Liver (tissue), 9 donors: ENCODE results near the gene MAPK6. TPM values are rescaled to one million over a fixed set of nuclear protein-coding genes. Genes with fewer than 3 reads are reported as not detected.

Source experiments
- DNase-seq: peaks from one replicate; pipeline ENCODE4 v3.0.0-alpha.2; 2017; ENCODE audit warnings: low spot score
- H3K27ac ChIP-seq, 2 donors: one replicate each; pipeline ENCODE4 v1.7.0; 2013; ENCODE audit warnings: inconsistent platforms in 2 of 2, low read length in 2 of 2, control low read depth in 1 of 2, low read depth in 1 of 2, mild to moderate bottlenecking in 1 of 2
- H3K27me3 ChIP-seq, 4 donors: one replicate each; pipeline versions ENCODE4 v1.6.1 to v1.7.0; 2013; ENCODE audit warnings: low read length in 3 of 4, inconsistent platforms in 1 of 4, mild to moderate bottlenecking in 1 of 4, moderate library complexity in 1 of 4; ENCODE audit not compliant: control insufficient read depth in 4 of 4, insufficient read depth in 4 of 4
- H3K36me3 ChIP-seq, 4 donors: one replicate each; pipeline versions ENCODE4 v1.6.1 to v1.7.0; 2013; ENCODE audit warnings: low read length in 3 of 4, mild to moderate bottlenecking in 3 of 4, low read depth in 1 of 4, moderate library complexity in 1 of 4; ENCODE audit not compliant: control insufficient read depth in 4 of 4, insufficient read depth in 3 of 4
- H3K4me1 ChIP-seq, 4 donors: one replicate each; pipeline versions ENCODE4 v1.6.1 to v1.7.0; 2013; ENCODE audit warnings: low read length in 3 of 4, mild to moderate bottlenecking in 3 of 4, moderate library complexity in 1 of 4; ENCODE audit not compliant: control insufficient read depth in 4 of 4, insufficient read depth in 4 of 4
- H3K4me3 ChIP-seq, 3 donors: one replicate each; pipeline versions ENCODE4 v1.6.1 to v1.7.0; 2013; ENCODE audit warnings: low read length in 3 of 3, control low read depth in 1 of 3, low read depth in 1 of 3, mild to moderate bottlenecking in 1 of 3
- H3K9ac ChIP-seq, 2 donors: one replicate each; pipeline ENCODE4 v1.7.0; 2013; ENCODE audit warnings: low read length in 2 of 2, mild to moderate bottlenecking in 2 of 2, moderate library complexity in 2 of 2, control low read depth in 1 of 2, low read depth in 1 of 2
- H3K9me3 ChIP-seq, 4 donors: one replicate each; pipeline versions ENCODE4 v1.6.1 to v1.7.0; 2013; ENCODE audit warnings: low read length in 3 of 4; ENCODE audit not compliant: control insufficient read depth in 4 of 4
- EGR1 ChIP-seq, 2 donors: IDR thresholded peaks; 2 replicates each; pipeline ENCODE4 v1.6.1; 2016 to 2018; ENCODE audit warnings: antibody characterized with exemption in 2 of 2, low read depth in 2 of 2
- FOXA2 ChIP-seq: IDR thresholded peaks from 2 replicates; pipeline ENCODE4 v1.6.1; 2016; ENCODE audit warnings: antibody characterized with exemption
- GABPA ChIP-seq, 2 donors: IDR thresholded peaks in 1 of 2; conservative IDR thresholded peaks in 1 of 2; 2 replicates each; pipeline ENCODE4 v1.6.1; 2016; ENCODE audit warnings: antibody characterized with exemption in 2 of 2, mild to moderate bottlenecking in 1 of 2, moderate library complexity in 1 of 2
- HNF4G ChIP-seq: IDR thresholded peaks from 2 replicates; pipeline ENCODE4 v1.6.1; 2016; ENCODE audit warnings: antibody characterized with exemption
- JUND ChIP-seq, 2 donors: IDR thresholded peaks; 2 replicates each; pipeline ENCODE4 v1.6.1; 2016; ENCODE audit warnings: antibody characterized with exemption in 2 of 2
- NR2F2 ChIP-seq: IDR thresholded peaks from 2 replicates; pipeline ENCODE4 v1.6.1; 2016; ENCODE audit warnings: antibody characterized with exemption
- RAD21 ChIP-seq, 2 donors: IDR thresholded peaks; 2 replicates each; pipeline ENCODE4 v1.6.1; 2016; ENCODE audit warnings: antibody characterized with exemption in 2 of 2, mild to moderate bottlenecking in 2 of 2
- TAF1 ChIP-seq: conservative IDR thresholded peaks from 2 replicates; pipeline ENCODE4 v1.6.1; 2016; ENCODE audit warnings: antibody characterized with exemption, mild to moderate bottlenecking
- YY1 ChIP-seq: IDR thresholded peaks from 2 replicates; pipeline ENCODE4 v1.6.1; 2016; ENCODE audit warnings: antibody characterized with exemption, mild to moderate bottlenecking
- WGBS: extraction: QIAGEN DNeasy Blood & Tissue Kit; methylation state at CpG from one replicate; pipeline ENCODE4 v1.1.7; 2013; 5-methylcytosine and 5-hydroxymethylcytosine counted together
- polyA plus RNA-seq, 2 donors: library from polyadenylated mRNA; stranded (reverse) in 1 of 2; unstranded in 1 of 2; fragments of 200-250 nt in 1 of 2; fragments of >200 nt in 1 of 2; fragmentation: Nextera tagmentation in 1 of 2; extraction: Ambion mirVana in 1 of 2; gene quantifications; one replicate each; pipeline versions ENCODE4 v1.2.1 to v1.2.3, GENCODE V29; 2013 to 2015
- total RNA-seq, 2 donors: library from RNA; depleted of rRNA; stranded (reverse); fragments of >200 nt; gene quantifications; one replicate each; pipeline ENCODE4 v1.2.3, GENCODE V29; 2014
- TF ChIP-seq, protein P1 (sequence below): IDR thresholded peaks from 2 replicates; pipeline ENCODE4 v1.6.1; 2016; ENCODE audit warnings: antibody characterized with exemption
- TF ChIP-seq, protein P2 (sequence below): IDR thresholded peaks from 2 replicates; pipeline ENCODE4 v1.6.1; 2016; ENCODE audit warnings: antibody characterized with exemption, mild to moderate bottlenecking
- TF ChIP-seq, protein P3 (sequence below): IDR thresholded peaks from 2 replicates; pipeline ENCODE4 v1.6.1; 2016; ENCODE audit warnings: antibody characterized with exemption
- donor health status: healthy.
- donor health status: healthy.
- donor health status: healthy.
- donor health status: healthy.
- donor health status: healthy.

MAPK6 gene
- total and polyA plus RNA-seq, 4 donors = 9.7 to 47.8 (median 32.1) TPM

DNA sequence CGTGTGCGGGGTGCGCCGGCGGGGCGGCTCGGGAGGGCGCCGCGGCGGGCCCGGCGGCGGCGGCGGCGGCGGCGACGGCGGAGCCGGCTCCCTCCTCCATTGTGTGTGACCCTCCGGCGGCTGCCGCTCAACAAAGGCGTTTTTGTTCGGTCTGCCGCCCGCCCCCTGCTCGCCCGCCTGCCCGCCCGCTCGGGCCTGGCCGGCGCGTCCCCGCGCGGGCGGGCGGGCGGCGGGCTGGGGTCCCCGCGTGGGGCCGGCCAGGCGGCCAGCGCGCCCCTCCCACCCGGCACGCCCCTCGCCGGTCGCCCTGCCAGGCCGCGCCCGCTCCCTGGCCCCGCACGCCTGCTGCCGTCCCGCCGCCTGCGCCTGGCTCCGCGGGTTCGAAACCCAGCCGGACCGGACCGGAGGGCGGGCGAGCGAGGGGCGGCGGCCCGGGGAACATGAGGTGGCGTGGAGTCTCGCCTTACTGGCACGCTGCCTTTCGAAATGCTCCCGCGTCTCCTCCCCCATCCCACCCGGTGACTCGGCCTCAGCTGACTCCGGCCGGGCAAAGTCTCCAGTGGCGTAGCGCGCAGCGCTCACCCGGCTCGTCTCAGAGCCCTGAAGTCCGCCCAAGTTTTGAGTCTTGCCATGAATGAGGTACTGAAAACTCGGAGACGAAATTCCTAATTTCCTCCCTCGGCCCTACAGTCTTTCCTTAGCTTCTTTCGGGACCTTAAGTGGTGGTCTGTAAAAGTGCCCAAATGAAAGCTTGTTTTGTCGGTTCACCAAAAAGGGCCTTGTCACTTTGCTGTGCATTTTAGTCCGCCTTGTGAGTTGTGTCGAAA lies 588 bp downstream of the MAPK6 start (continued):
- TF ChIP-seq HNF4G (peak; percentile 73), NR2F2 (no peak), JUND (IDR thresholded peaks at IDR 0.05) (peak; percentile 41 to 44), EGR1 (IDR thresholded peaks at IDR 0.05; ENCODE audit: low read depth in 2 of 2) (no peak), TAF1 (peak; percentile 92)
- TF ChIP-seq, protein P1, sequence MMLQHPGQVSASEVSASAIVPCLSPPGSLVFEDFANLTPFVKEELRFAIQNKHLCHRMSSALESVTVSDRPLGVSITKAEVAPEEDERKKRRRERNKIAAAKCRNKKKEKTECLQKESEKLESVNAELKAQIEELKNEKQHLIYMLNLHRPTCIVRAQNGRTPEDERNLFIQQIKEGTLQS = peak; percentile 60

DNA sequence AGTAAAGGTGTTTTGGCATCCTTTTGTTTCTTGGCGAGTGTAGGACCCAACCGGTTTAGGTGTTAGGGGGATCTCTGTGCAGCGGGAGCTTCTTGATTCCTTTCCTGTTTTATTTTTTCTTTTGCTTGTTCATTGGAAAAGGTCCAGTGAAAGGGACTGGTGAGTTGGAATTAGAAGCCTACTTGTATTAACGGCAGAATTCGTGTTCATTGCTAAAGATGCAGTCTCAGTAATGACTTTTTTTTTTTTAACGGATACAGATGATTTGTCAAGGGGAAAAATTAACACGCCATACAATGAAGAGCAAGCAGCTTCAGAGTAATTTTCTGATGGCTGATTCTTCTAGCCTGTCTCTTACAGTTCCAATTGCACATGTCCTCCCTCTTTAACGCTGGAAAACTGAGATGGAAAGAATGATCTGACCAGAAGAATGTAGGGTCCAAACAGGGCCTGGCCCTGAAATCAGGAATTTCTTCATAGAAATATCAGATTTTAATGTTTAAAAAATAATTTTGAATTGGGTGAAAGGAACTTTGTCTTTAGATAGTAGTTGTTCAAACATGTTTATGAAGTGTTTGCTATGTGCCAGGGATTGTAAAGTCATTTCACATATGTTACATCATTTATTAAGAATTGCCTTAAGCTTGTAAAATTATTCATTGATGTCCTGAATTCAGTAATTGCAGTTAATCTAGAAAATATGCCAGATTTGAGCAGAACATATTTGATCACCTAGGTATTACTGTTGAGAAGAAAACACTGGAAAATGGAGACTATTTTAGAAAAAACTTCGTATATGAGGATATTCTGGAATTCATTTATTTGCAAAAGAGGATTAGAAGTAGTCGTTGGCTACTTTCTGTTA lies 1.4 kb downstream of the MAPK6 start:
- WGBS = 2% methylated on average over 10 of the region's 10 CpGs
- Histone ChIP-seq H3K36me3 (no peaks in the 10 kb centered on the region), H3K4me3 (peak overlapping the region; percentile 64 to 97 (median 70)), H3K9ac (peak overlapping the region; percentile 100), H3K27ac (peak overlapping the region; percentile 96 to 99), H3K27me3 (no peaks in the 10 kb centered on the region), H3K9me3 (no peaks in the 10 kb centered on the region), H3K4me1 (peaks cover 0 to 31% (median 16%) of the 10 kb centered on the region in 4 donors)
- TF ChIP-seq NR2F2 (no peak), YY1 (peak; percentile 60), FOXA2 (no peak), TAF1 (peak; percentile 72), RAD21 (IDR thresholded peaks at IDR 0.05) (peak in 1 of 2 donors; percentile 6), JUND (IDR thresholded peaks at IDR 0.05) (no peak), HNF4G (no peak), GABPA (IDR thresholded peaks at IDR 0.05 in 1 of 2, conservative IDR thresholded peaks at IDR 0.05 in 1 of 2) (no peak)
- TF ChIP-seq, protein P2, sequence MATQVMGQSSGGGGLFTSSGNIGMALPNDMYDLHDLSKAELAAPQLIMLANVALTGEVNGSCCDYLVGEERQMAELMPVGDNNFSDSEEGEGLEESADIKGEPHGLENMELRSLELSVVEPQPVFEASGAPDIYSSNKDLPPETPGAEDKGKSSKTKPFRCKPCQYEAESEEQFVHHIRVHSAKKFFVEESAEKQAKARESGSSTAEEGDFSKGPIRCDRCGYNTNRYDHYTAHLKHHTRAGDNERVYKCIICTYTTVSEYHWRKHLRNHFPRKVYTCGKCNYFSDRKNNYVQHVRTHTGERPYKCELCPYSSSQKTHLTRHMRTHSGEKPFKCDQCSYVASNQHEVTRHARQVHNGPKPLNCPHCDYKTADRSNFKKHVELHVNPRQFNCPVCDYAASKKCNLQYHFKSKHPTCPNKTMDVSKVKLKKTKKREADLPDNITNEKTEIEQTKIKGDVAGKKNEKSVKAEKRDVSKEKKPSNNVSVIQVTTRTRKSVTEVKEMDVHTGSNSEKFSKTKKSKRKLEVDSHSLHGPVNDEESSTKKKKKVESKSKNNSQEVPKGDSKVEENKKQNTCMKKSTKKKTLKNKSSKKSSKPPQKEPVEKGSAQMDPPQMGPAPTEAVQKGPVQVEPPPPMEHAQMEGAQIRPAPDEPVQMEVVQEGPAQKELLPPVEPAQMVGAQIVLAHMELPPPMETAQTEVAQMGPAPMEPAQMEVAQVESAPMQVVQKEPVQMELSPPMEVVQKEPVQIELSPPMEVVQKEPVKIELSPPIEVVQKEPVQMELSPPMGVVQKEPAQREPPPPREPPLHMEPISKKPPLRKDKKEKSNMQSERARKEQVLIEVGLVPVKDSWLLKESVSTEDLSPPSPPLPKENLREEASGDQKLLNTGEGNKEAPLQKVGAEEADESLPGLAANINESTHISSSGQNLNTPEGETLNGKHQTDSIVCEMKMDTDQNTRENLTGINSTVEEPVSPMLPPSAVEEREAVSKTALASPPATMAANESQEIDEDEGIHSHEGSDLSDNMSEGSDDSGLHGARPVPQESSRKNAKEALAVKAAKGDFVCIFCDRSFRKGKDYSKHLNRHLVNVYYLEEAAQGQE = no peak
- TF ChIP-seq, protein P3, sequence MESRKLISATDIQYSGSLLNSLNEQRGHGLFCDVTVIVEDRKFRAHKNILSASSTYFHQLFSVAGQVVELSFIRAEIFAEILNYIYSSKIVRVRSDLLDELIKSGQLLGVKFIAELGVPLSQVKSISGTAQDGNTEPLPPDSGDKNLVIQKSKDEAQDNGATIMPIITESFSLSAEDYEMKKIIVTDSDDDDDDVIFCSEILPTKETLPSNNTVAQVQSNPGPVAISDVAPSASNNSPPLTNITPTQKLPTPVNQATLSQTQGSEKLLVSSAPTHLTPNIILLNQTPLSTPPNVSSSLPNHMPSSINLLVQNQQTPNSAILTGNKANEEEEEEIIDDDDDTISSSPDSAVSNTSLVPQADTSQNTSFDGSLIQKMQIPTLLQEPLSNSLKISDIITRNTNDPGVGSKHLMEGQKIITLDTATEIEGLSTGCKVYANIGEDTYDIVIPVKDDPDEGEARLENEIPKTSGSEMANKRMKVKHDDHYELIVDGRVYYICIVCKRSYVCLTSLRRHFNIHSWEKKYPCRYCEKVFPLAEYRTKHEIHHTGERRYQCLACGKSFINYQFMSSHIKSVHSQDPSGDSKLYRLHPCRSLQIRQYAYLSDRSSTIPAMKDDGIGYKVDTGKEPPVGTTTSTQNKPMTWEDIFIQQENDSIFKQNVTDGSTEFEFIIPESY = no peak
- no peak for DNase-seq
